HG03571 (cell line): Measurements from ENCODE around the gene EFR3B.

Source experiments
- ATAC-seq: cut with Tn5 transposase; IDR thresholded peaks from one replicate; pipeline ENCODE4 v1.9.1; 2021; ENCODE audit not compliant: unreplicated experiment

EFR3B gene

GRCh38 chr2:25177211-25177611 is 135.3 kb downstream of the EFR3B start:
- ATAC-seq = no peak

GRCh38 chr2:25178976-25179375 is 137.1 kb downstream of the EFR3B start:
- no peak for ATAC-seq

- ATAC-seq = no peak
Observed at GRCh38 chr2:25184254-25184653, 142.4 kb downstream of the EFR3B start.

- ATAC-seq = no peak
Observed at GRCh38 chr2:25187729-25188350, 146.0 kb downstream of the EFR3B start.

GRCh38 chr2:25188405-25188804 is 146.5 kb downstream of the EFR3B start:
- no peak for ATAC-seq

- no peak for ATAC-seq
Observed at GRCh38 chr2:25190536-25190935, 148.7 kb downstream of the EFR3B start.

GRCh38 chr2:25194576-25195122 is 152.8 kb downstream of the EFR3B start:
- ATAC-seq = no peak

- ATAC-seq = no peak
Observed at GRCh38 chr2:25197336-25198208, 155.7 kb downstream of the EFR3B start.

- no peak for ATAC-seq
Observed at GRCh38 chr2:25198209-25198525, 156.3 kb downstream of the EFR3B start.

GRCh38 chr2:25198576-25198975 is 156.7 kb downstream of the EFR3B start:
- ATAC-seq = no peak

GRCh38 chr2:25201265-25201664 is 159.4 kb downstream of the EFR3B start:
- no peak for ATAC-seq

- no peak for ATAC-seq
Observed at GRCh38 chr2:25201794-25202193, 159.9 kb downstream of the EFR3B start.

GRCh38 chr2:25202275-25202674 is 160.4 kb downstream of the EFR3B start:
- ATAC-seq = no peak

GRCh38 chr2:25204190-25204838 is 162.4 kb downstream of the EFR3B start:
- no peak for ATAC-seq

GRCh38 chr2:25207078-25207545 is 165.2 kb downstream of the EFR3B start:
- no peak for ATAC-seq
